Spleen (tissue), 7 donors: Measurements from ENCODE around the gene ARHGAP30.

ENCODE experiments used
- POLR2A ChIP-seq, 3 donors: fragments of 450-650 bp; IDR thresholded peaks; one replicate each; pipeline ENCODE4 v1.5.1; 2017; ENCODE audit warnings: antibody characterized with exemption in 3 of 3, mild to moderate bottlenecking in 1 of 3
- TF ChIP-seq, protein P1 (sequence below), 11 experiments: fragments of 200-600 bp in 7 of 11; fragments of 450-650 bp in 4 of 11; sonication (generic) in 4 of 11; IDR thresholded peaks in 8 of 11; conservative IDR thresholded peaks in 3 of 11; 1 replicate in 7 of 11; 2 replicates in 4 of 11; pipeline versions ENCODE4 v1.4.0 to v1.8.0; 2016 to 2021; ENCODE audit warnings: antibody characterized with exemption in 11 of 11, inconsistent platforms in 4 of 11, mild to moderate bottlenecking in 1 of 11
- donor health status: DM: no; HTN: no; CAD: no; lungs with moderate emphysema.
- donor health status: DM: no; HTN: no; CAD: no.
- donor health status: DM: no; HTN: no; CAD: no.

DNA sequence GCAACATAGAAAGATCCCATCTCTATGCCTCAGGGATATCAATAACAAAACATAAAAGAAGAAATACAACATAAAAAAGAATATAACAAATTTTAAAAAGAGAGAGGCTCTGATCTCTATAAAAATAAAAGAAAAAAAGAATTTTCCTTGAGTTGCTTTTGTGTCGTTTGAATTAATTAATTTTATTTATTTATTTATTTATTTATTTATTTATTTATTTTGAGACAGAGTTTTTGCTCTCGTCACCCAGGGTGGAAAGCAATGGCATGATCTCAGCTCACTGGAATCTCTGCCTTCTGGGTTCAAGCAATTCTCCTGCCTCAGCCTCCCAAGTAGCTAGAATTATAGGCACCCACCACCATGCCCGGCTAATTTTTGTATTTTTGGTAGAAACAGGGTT is 57.3 kb downstream of the ARHGAP30 start:
- TF ChIP-seq POLR2A (IDR thresholded peaks at IDR 0.05), result no peak
- TF ChIP-seq, protein P1, sequence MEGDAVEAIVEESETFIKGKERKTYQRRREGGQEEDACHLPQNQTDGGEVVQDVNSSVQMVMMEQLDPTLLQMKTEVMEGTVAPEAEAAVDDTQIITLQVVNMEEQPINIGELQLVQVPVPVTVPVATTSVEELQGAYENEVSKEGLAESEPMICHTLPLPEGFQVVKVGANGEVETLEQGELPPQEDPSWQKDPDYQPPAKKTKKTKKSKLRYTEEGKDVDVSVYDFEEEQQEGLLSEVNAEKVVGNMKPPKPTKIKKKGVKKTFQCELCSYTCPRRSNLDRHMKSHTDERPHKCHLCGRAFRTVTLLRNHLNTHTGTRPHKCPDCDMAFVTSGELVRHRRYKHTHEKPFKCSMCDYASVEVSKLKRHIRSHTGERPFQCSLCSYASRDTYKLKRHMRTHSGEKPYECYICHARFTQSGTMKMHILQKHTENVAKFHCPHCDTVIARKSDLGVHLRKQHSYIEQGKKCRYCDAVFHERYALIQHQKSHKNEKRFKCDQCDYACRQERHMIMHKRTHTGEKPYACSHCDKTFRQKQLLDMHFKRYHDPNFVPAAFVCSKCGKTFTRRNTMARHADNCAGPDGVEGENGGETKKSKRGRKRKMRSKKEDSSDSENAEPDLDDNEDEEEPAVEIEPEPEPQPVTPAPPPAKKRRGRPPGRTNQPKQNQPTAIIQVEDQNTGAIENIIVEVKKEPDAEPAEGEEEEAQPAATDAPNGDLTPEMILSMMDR (IDR thresholded peaks at IDR 0.05 in 8 of 11, conservative IDR thresholded peaks at IDR 0.05 in 3 of 11), result no peak
